NCI-H82 treated with DMSO at 0.1 percent for 48 hours (cell line): Measurements from ENCODE around the gene PGLYRP3.
A peak's percentile ranks its signal among the peaks of the same experiment; 100 is the strongest.

Experiments
- DNase-seq: peaks from one replicate; lab custom pipeline; 2025; ENCODE audit not compliant: unreplicated experiment; lab: John Stamatoyannopoulos, UW

The PGLYRP3 gene, protein sequence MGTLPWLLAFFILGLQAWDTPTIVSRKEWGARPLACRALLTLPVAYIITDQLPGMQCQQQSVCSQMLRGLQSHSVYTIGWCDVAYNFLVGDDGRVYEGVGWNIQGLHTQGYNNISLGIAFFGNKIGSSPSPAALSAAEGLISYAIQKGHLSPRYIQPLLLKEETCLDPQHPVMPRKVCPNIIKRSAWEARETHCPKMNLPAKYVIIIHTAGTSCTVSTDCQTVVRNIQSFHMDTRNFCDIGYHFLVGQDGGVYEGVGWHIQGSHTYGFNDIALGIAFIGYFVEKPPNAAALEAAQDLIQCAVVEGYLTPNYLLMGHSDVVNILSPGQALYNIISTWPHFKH

GRCh38 chr1:153312570-153313186 is at the start of gene PGLYRP3:
PGLYRP3 (minus strand) TSS chr1:153312952; CDS start chr1:153310665, 2,287 bp downstream.
- DNase-seq: no peak

DNA sequence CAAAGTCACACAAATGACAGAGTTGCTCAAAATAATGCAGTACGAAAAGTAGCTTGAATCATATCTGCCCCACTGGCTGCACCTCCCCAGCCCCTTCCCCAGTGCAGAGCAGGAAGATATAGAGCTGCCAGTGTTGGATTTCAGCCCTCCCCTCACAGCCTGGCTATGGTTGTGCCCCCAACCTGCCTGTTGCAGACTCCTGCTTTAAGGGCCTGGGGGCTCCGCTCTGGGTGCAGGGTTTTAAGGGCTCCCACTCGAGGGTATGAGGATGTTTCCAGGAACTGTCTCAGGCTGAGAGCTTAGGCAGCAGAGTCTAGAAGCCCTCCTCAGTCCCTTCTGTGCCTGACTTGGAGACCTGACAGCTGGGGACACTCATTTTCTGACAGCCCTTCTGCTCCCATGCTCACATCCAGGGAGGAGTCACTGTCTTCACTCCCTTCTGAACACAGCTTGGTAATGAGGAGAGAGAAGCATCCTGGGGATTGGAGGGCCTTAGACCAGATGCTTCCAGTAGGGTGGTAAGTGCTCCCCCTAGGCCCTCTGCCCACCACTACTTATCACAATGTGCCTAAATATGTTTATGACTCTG is 49.5 kb upstream of the PGLYRP3 start:
- no peak for DNase-seq

GRCh38 chr1:153361480-153362109 is 48.8 kb upstream of the PGLYRP3 start:
- no peak for DNase-seq

DNA sequence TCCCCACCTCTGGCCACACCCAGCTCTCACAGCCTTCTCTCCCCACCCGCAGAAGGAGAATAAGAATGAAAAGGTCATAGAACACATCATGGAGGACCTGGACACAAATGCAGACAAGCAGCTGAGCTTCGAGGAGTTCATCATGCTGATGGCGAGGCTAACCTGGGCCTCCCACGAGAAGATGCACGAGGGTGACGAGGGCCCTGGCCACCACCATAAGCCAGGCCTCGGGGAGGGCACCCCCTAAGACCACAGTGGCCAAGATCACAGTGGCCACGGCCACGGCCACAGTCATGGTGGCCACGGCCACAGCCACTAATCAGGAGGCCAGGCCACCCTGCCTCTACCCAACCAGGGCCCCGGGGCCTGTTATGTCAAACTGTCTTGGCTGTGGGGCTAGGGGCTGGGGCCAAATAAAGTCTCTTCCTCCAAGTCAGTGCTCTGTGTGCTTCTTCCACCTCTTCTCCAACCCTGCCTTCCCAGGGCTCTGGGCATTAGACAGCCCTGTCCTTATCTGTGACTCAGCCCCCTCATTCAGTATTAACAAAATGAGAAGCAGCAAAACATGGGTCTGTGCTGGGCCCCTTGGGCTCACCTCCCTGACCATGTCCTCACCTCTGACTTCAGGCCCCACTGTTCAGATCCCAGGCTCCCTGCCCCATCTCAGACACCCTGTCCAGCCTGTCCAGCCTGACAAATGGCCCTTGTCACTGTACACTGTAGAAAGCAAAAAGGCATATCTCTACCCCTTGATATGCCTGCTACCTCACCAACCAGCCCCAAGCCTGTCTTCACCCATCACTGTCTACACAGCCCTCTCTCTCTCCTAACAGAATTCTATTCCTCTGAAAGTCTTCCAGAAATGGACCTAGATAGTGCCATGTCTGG is 48.1 kb upstream of the PGLYRP3 start:
- DNase-seq: no peak

GRCh38 chr1:153360190-153360589 is 47.4 kb upstream of the PGLYRP3 start:
- DNase-seq: no peak

DNA sequence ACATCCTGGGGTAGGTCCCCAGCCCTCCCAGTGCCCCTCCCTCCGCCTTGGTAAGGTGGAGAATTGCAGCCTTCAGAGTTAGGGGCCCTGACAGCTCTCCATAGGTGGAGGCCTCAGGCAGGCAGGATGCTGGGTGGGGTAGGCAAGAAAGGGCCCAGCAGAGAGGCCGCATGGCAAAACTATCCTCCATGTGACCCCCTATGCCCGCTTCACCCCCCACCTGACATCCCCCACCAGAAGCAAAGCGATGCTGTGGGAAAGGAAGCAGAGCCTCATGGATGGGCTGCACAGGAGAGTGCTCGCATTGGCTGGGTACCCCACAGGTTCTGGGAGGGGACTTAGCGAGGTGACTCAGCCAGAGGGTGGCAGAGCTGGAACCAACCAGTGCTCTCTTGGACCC is 46.5 kb upstream of the PGLYRP3 start:
- DNase-seq: no peak

DNA sequence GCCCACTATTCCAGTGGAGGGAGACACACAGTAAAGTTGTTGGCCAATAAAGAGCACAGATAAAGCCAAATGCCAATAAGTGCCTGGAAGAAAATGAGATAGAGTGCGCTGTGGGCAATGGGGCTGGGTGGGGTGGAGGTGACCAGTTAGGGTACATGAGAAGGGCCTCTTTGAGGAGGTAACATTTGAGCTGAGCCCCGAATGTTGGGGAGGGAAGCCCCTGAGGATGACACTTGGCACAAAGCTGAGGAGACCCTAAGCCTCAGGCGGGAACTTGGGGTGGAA is 45.9 kb upstream of the PGLYRP3 start:
- no peak for DNase-seq

GRCh38 chr1:153357853-153358690 is 45.3 kb upstream of the PGLYRP3 start, which contains the start of gene S100A9:
S100A9 (plus strand) TSS chr1:153357854; CDS start chr1:153358284, 430 bp downstream.
- no peak for DNase-seq

- DNase-seq: no peak
These were observed 44.5 kb upstream of the PGLYRP3 start for GRCh38 chr1:153357076-153357852.

GRCh38 chr1:153356392-153357075 is 43.8 kb upstream of the PGLYRP3 start:
- DNase-seq: no peak

DNA sequence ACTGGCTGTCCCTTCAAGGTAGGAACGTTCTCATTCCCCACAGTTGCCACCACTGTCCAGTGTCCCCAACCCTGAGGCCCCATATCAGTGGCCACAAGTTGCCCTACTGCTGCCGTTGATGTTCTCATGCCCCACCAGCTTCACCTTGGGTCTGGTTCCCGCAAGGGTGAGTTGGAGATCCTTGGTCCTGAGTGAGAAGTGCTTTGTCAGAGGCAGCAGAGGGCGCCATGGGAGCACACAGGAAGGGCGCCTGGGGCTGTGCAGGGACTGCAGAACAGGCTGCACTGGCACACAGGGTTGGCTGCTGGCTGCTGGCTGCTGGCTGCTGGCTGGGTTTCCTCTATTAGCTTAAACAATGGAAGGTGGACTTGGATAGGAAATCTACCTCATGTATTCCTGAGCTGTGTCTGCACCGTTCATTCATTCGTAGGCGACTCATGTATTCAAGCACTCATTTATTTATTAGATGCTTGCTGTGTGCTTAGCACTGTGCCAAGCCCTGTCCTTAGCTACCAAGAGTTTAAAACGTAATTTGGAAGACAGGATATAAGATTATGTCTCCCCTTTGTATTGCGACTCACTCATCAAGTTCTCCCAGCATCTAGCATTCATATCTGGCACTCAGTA is 42.8 kb upstream of the PGLYRP3 start:
- peak; percentile 39 for DNase-seq

DNA sequence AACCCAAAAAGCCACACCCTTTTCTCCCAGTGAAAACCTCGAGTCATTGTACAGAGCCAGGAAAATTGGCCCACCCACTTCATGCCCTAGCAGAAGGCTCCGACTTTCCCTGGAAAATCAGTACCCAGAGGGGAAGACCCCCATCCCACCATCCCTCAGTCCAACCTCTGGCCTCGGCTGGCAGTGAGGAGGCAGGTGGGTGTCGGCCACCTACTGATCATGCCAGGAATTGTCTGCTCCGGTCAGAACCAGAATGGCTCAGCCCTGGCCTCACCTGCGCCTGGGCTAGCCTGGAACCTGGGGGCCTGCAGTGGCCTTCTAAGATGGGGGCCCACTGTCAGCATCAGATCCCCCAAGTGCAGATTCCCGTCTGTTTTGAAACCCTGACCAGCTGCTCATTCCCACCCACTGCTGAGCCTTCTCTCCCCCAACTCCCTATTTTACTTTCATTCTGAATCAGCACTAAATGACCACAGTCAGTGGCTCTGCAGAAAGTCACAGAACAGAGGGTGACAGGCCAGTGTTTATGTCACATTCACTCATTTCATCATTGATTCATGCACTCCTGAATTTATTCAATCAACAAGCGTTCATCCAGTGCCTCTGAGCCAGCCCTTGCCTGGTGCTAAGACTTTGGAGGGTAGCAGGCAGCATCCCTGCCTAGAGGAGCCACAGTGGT is 41.9 kb upstream of the PGLYRP3 start:
- DNase-seq: no peak

DNA sequence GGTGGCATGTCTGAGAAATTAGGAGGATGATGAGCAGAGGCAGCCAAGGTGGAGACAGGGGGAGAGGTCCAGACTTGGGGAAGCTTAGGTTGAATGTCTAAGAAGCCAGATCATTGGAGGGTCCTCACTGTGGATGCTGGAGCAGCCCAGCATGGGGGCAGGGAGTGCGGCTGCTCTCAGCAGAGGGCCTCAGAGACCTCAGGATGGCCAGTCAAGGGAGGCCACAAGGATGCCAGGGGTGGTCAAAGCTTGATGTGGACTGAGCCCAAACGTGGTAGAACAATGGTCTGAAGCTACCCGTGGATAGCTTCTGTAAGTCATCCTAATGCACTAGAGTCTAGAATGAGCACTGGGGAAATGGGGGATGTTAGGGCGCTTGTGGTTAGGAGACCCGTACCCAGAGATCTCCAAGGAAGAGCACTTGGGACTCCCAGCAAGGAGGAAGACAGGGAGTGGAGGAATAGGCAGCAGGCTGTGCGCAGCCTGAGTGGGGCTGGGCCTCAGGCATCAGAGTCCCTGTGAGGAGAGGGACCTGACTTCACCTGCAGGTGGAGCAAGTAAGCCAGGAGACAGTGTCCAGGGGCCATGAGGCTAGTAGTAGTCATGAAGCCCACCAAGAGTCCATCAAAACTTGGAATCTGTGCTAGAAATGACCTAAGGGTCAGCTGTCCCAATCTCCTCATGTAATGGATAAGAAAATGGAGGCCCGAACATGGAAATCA is 40.6 kb upstream of the PGLYRP3 start:
- DNase-seq: no peak

- DNase-seq: peak; percentile 69
These were observed 39.8 kb upstream of the PGLYRP3 start for GRCh38 chr1:153352523-153352922.

- DNase-seq: no peak
These were observed 37.7 kb upstream of the PGLYRP3 start for GRCh38 chr1:153350321-153350957.
